OCI-LY7 (cell line): ENCODE results near the gene FANCC. TPM values are rescaled to one million over a fixed set of nuclear protein-coding genes. Genes with fewer than 3 reads are reported as not detected.

Experiments used
- BruUV-seq: library from RNA; stranded (reverse); fragments of 400-500 nt; replicated peaks from 2 replicates; lab custom pipeline; 2021; lab: Mats Ljungman, UMichigan
- CTCF ChIA-PET: fragments of 300-600 bp; sonication (Branson Sonifier 250); formaldehyde crosslinking; loops from one replicate; lab custom pipeline; 2022; ENCODE audit warnings: antibody characterized with exemption; ENCODE audit not compliant: unreplicated experiment; lab: Charles Lee
- POLR2A ChIA-PET: fragments of 300-600 bp; sonication (Branson Sonifier 250); formaldehyde crosslinking; loops from one replicate; lab custom pipeline; 2022; ENCODE audit warnings: antibody characterized with exemption; lab: Charles Lee
- DNase-seq: peaks from one replicate; pipeline ENCODE4 v3.0.0-alpha.2; 2015; ENCODE audit warnings: low spot score
- H2AFZ ChIP-seq: fragments of 200-600 bp; sonication (generic), shearing (Covaris generic); 2 replicates; pipeline ENCODE4 v1.6.1; 2014; ENCODE audit warnings: mild to moderate bottlenecking, antibody characterized with exemption, low read length, moderate library complexity
- H3K27ac ChIP-seq: fragments of 200-600 bp; sonication (generic); 2 replicates; pipeline ENCODE4 v1.5.1; 2014; ENCODE audit warnings: mixed run types, low read depth, mild to moderate bottlenecking, moderate library complexity, low read length, inconsistent platforms; ENCODE audit not compliant: poor library complexity, severe bottlenecking
- H3K36me3 ChIP-seq: fragments of 200-600 bp; sonication (generic); 2 replicates; pipeline ENCODE4 v1.6.1; 2014; ENCODE audit warnings: mild to moderate bottlenecking, antibody characterized with exemption, low read length, moderate library complexity, mixed read lengths; ENCODE audit not compliant: insufficient read depth
- H3K4me1 ChIP-seq: fragments of 200-600 bp; sonication (generic); 2 replicates; pipeline ENCODE4 v1.5.1; 2014; ENCODE audit warnings: mild to moderate bottlenecking, low read length; ENCODE audit not compliant: insufficient read depth, poor library complexity, severe bottlenecking
- H3K4me2 ChIP-seq: fragments of 200-600 bp; sonication (generic); 2 replicates; pipeline ENCODE4 v1.6.1; 2014; ENCODE audit warnings: mild to moderate bottlenecking, low read length
- H3K4me3 ChIP-seq: fragments of 200-600 bp; sonication (generic); 2 replicates; pipeline ENCODE4 v1.5.1; 2014; ENCODE audit warnings: mild to moderate bottlenecking, low read depth, low read length; ENCODE audit not compliant: poor library complexity, severe bottlenecking
- H3K79me2 ChIP-seq: fragments of 200-600 bp; sonication (generic); 2 replicates; pipeline ENCODE4 v1.6.1; 2016; ENCODE audit warnings: low read depth, mild to moderate bottlenecking, low read length, moderate library complexity, mixed read lengths; ENCODE audit not compliant: insufficient read depth
- H3K9me2 ChIP-seq: fragments of 200-600 bp; sonication (generic); 2 replicates; pipeline ENCODE4 v1.6.1; 2016; ENCODE audit warnings: mild to moderate bottlenecking, low read length, mixed read lengths; ENCODE audit not compliant: insufficient read depth
- H3K9me3 ChIP-seq: fragments of 200-600 bp; sonication (generic); 2 replicates; pipeline ENCODE4 v1.6.1; 2014; ENCODE audit warnings: mild to moderate bottlenecking, mixed run types, low read length, mixed read lengths
- H4K20me1 ChIP-seq: fragments of 200-600 bp; sonication (generic); 2 replicates; pipeline ENCODE4 v1.6.1; 2014; ENCODE audit warnings: mild to moderate bottlenecking, antibody characterized with exemption, low read length, moderate library complexity, mixed read lengths; ENCODE audit not compliant: insufficient read depth
- EZH2phosphoT487 ChIP-seq: fragments of 200-600 bp; sonication (generic); IDR thresholded peaks from 2 replicates; pipeline ENCODE4 v1.6.1; 2018; ENCODE audit warnings: low read depth, borderline replicate concordance, mild to moderate bottlenecking, mixed run types, antibody characterized with exemption, low read length, moderate library complexity, mixed read lengths
- intact Hi-C: fragments of 100-400 bp; cut with micrococcal nuclease; formaldehyde crosslinking; loops from one replicate; pipeline ENCODE4 v1.10.0; 2022; ENCODE audit not compliant: unreplicated experiment
- total RNA-seq, 2 experiments: library from RNA; depleted of rRNA in 1 of 2; stranded (reverse); fragments of >200 nt in 1 of 2; shearing (Covaris generic) in 1 of 2; gene quantifications; 2 replicates each; pipeline ENCODE4 v1.2.3, GENCODE V29; 2014 to 2022
- TF ChIP-seq, protein P1 (sequence below): fragments of 200-600 bp; sonication (generic); conservative IDR thresholded peaks from 2 replicates; pipeline ENCODE4 v1.5.1; 2014; ENCODE audit warnings: mild to moderate bottlenecking, antibody characterized with exemption, low read length, moderate library complexity, mixed read lengths

Gene FANCC
- total RNA-seq, 2 experiments from 2014 or later: 13.9 to 28.7 TPM

DNA sequence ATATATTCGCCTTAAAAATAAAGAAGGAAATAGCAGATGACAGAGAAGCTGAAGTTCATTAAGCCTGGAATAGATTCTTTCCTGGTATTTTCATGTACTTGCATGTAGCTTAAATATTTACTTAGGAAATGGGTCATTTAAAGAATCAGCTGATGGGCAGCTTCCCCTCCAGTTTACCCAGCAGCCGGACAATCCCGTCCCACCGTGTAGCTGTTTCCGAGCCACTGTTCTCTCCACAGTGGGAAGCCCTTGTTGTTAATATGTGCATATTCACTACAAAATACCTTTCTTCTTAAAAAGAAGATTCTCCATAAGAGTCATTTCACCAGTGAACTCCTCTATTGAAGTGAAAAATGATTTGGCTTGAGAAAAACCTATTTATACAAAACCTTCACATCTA, 187.0 kb downstream of the FANCC start:
- Histone ChIP-seq H3K36me3 (no peaks in the 10 kb centered on the region), H2AFZ (no peak overlapping the region), H3K27ac (no peak overlapping the region), H3K79me2 (no peaks in the 10 kb centered on the region), H3K9me3 (no peaks in the 10 kb centered on the region), H3K4me2 (no peak overlapping the region), H3K4me1 (no peaks in the 10 kb centered on the region), H3K9me2 (no peaks in the 10 kb centered on the region), H3K4me3 (no peak overlapping the region), H4K20me1 (no peaks in the 10 kb centered on the region)
- intact Hi-C loops: loop anchor here (2.0 kb wide), 1 partner anchor 344 kb away; no protein-coding TSS in a partner anchor
- ChIA-PET POLR2A (interaction anchor here (0.7 kb wide), 1 partner anchor 690 kb away, joined by 3 read pairs; no protein-coding TSS in a partner anchor), CTCF (interaction anchor here (0.9 kb wide), 1 partner anchor 22 kb away, joined by 3 read pairs; no protein-coding TSS in a partner anchor)
- no peak for DNase-seq
- no TSS peak for BruUV-seq
- TF ChIP-seq, protein P1, sequence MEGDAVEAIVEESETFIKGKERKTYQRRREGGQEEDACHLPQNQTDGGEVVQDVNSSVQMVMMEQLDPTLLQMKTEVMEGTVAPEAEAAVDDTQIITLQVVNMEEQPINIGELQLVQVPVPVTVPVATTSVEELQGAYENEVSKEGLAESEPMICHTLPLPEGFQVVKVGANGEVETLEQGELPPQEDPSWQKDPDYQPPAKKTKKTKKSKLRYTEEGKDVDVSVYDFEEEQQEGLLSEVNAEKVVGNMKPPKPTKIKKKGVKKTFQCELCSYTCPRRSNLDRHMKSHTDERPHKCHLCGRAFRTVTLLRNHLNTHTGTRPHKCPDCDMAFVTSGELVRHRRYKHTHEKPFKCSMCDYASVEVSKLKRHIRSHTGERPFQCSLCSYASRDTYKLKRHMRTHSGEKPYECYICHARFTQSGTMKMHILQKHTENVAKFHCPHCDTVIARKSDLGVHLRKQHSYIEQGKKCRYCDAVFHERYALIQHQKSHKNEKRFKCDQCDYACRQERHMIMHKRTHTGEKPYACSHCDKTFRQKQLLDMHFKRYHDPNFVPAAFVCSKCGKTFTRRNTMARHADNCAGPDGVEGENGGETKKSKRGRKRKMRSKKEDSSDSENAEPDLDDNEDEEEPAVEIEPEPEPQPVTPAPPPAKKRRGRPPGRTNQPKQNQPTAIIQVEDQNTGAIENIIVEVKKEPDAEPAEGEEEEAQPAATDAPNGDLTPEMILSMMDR: no peak
- TF ChIP-seq EZH2phosphoT487: no peak

DNA sequence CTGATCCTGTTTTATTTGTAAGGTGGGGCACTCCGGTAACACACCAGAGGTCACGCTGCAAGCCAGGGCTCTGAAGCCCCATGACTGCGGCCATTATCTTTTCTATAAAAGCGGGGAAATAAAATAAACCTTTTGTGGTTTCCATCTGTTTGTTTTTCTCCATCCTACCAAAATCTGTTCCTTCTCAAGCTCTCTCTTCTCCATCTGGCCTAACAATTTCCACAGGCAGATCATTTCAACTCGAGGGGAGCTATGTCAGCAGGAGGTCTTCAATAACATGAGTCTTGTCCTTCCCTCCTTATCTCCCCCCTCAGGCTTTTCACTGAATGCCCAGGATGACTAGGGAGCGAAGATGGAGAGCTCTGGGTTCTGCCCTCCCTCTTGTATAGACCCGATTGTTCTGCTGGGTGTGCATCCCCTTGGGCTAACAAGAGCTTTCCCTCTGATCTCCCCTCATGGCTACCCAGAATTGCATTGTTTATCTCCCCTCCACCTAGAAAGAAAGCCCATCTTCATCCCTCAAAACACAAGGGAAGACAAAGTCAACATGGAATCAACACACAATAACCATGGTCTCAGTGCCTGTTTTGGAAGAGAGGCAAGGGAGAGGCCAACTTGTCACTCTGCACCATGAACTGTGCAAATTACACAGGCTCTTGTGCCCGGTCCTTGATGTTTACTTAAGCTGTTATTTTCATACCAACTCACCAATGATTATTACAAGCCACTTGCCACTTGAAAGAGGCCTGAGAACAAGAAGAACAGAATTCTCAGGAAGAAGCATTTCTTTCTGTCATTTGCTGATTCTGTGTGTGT, 187.8 kb downstream of the FANCC start:
- Histone ChIP-seq H3K36me3 (no peaks in the 10 kb centered on the region), H3K9me2 (no peaks in the 10 kb centered on the region), H3K9me3 (no peaks in the 10 kb centered on the region), H3K4me1 (no peaks in the 10 kb centered on the region), H3K79me2 (no peaks in the 10 kb centered on the region), H4K20me1 (no peaks in the 10 kb centered on the region), H3K4me2 (no peak overlapping the region), H3K4me3 (no peak overlapping the region), H3K27ac (no peak overlapping the region), H2AFZ (no peak overlapping the region)
- ChIA-PET POLR2A (no interaction called here), CTCF (interaction anchor here (0.9 kb wide), 1 partner anchor 23 kb away, joined by 3 read pairs; no protein-coding TSS in a partner anchor)
- intact Hi-C loops: loop anchor here (2.0 to 5.0 kb wide), 2 partner anchors 343 to 462 kb away; no protein-coding TSS in a partner anchor
- no TSS peak for BruUV-seq
- DNase-seq: no peak
- TF ChIP-seq EZH2phosphoT487: no peak
- TF ChIP-seq, protein P1: no peak

DNA sequence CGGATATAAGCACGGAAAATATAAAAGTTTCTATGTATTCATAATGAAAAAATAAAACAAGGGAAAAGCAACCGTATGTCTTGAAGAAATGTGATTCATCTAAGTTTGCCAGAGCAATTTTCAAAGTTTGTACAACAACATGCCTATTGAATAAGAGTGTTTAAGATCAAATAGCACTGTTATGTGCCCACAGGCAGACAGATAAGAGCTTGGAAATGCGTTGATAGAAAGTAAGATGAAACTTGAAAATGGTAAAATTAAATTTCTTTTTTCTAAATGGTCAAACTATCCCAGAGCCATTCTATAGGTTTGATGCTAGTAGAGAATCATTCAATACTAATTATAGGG, 189.4 kb downstream of the FANCC start:
- H3K4me2 ChIP-seq: no peak overlapping the region
- H3K36me3 ChIP-seq: no peaks in the 10 kb centered on the region
- TF ChIP-seq, protein P1: no peak
- no peak for TF ChIP-seq EZH2phosphoT487
- CTCF ChIA-PET: interaction anchor here (0.6 to 1.6 kb wide), 2 partner anchors 446 to 447 kb away, joined by 3 to 4 read pairs; no protein-coding TSS in a partner anchor
- intact Hi-C loops: loop anchor here (5.0 kb wide), 1 partner anchor 461 kb away; no protein-coding TSS in a partner anchor
- no peaks in the 10 kb centered on the region for H3K79me2 ChIP-seq
- no TSS peak for BruUV-seq
- no peak overlapping the region for H2AFZ ChIP-seq
- H3K27ac ChIP-seq: no peak overlapping the region
- H3K9me3 ChIP-seq: no peaks in the 10 kb centered on the region
- POLR2A ChIA-PET: no interaction called here
- no peaks in the 10 kb centered on the region for H3K9me2 ChIP-seq
- no peaks in the 10 kb centered on the region for H3K4me1 ChIP-seq
- no peak for DNase-seq
- no peak overlapping the region for H3K4me3 ChIP-seq
- H4K20me1 ChIP-seq: no peaks in the 10 kb centered on the region
